SK-N-MC (cell line): ENCODE results near the gene KIF23.
A peak's percentile ranks its signal among the peaks of the same experiment; 100 is the strongest.

Experiments
- DNase-seq: peaks from one replicate; pipeline ENCODE4 v3.0.0-alpha.2; 2011; ENCODE audit warnings: low read depth, low spot score
- H3K27ac ChIP-seq: fragments of 200-600 bp; sonication (generic); 2 replicates; pipeline ENCODE4 v1.5.1; 2016; ENCODE audit warnings: mixed run types
- H3K36me3 ChIP-seq: fragments of 200-600 bp; sonication (generic); 2 replicates; pipeline ENCODE4 v1.6.1; 2017; ENCODE audit warnings: antibody characterized with exemption, low read length, mixed read lengths; ENCODE audit not compliant: insufficient read depth
- H3K4me3 ChIP-seq: fragments of 200-600 bp; sonication (generic); 2 replicates; pipeline ENCODE4 v1.5.1; 2016
- H3K9ac ChIP-seq: fragments of 200-600 bp; sonication (generic); 2 replicates; pipeline ENCODE4 v1.8.0; 2017; ENCODE audit warnings: mixed run types, mixed read lengths; ENCODE audit not compliant: insufficient read length
- H3K9me3 ChIP-seq: fragments of 200-600 bp; sonication (generic); 2 replicates; pipeline ENCODE4 v1.6.1; 2017; ENCODE audit warnings: low read depth, mild to moderate bottlenecking, antibody characterized with exemption, low read length, moderate library complexity, mixed read lengths
- EZH2 ChIP-seq: fragments of 200-600 bp; sonication (generic); IDR thresholded peaks from one replicate; pipeline ENCODE4 v1.6.1; 2017; ENCODE audit warnings: antibody characterized with exemption
- FOXP2 ChIP-seq: optimal IDR thresholded peaks from 2 replicates; pipeline ENCODE3; 2011; ENCODE audit warnings: mild to moderate bottlenecking, moderate library complexity; ENCODE audit not compliant: insufficient read depth; ENCODE audit errors: extremely low read length, control extremely low read depth
- POLR2AphosphoS5 ChIP-seq: IDR thresholded peaks from 2 replicates; pipeline ENCODE4 v1.6.1; 2012; ENCODE audit warnings: mild to moderate bottlenecking, low read depth, low read length, borderline replicate concordance

KIF23 gene

GRCh38 chr15:69407719-69408400, 6.3 kb upstream of the KIF23 start:
- no peak for TF ChIP-seq FOXP2
- TF ChIP-seq EZH2, result no peak
- no peak for TF ChIP-seq POLR2AphosphoS5
- H3K36me3 ChIP-seq, result peaks cover 7% of the 10 kb centered on the region; the same call in 1 of the 2 replicates
- no peaks in the 10 kb centered on the region for H3K9me3 ChIP-seq
- no peak overlapping the region for H3K9ac ChIP-seq
- no peak overlapping the region for H3K4me3 ChIP-seq
- no peak overlapping the region for H3K27ac ChIP-seq
- no peak for DNase-seq

GRCh38 chr15:69408841-69409240, 5.3 kb upstream of the KIF23 start:
- no peak overlapping the region for H3K9ac ChIP-seq
- no peaks in the 10 kb centered on the region for H3K9me3 ChIP-seq
- peaks cover 7% of the 10 kb centered on the region; the same call in 1 of the 2 replicates for H3K36me3 ChIP-seq
- no peak overlapping the region for H3K27ac ChIP-seq
- DNase-seq, result no peak
- TF ChIP-seq POLR2AphosphoS5 (no peak), EZH2 (no peak)
- H3K4me3 ChIP-seq, result no peak overlapping the region

GRCh38 chr15:69410248-69410874, 3.8 kb upstream of the KIF23 start:
- TF ChIP-seq EZH2 (no peak), POLR2AphosphoS5 (no peak), FOXP2 (no peak)

GRCh38 chr15:69412274-69412673, 1.9 kb upstream of the KIF23 start:
- H3K36me3 ChIP-seq, result peaks cover 10% of the 10 kb centered on the region
- TF ChIP-seq POLR2AphosphoS5, result no peak
- TF ChIP-seq FOXP2, result no peak
- TF ChIP-seq EZH2, result no peak
- no peak overlapping the region for H3K27ac ChIP-seq

More at GRCh38 chr15:69410248-69410874, 3.8 kb upstream of the KIF23 start:
- H3K36me3 ChIP-seq, result no peaks in the 10 kb centered on the region
- H3K27ac ChIP-seq, result no peak overlapping the region
- DNase-seq, result no peak
- no peaks in the 10 kb centered on the region for H3K9me3 ChIP-seq
- no peak overlapping the region for H3K9ac ChIP-seq
- H3K4me3 ChIP-seq, result no peak overlapping the region

GRCh38 chr15:69412701-69413100, 1.4 kb upstream of the KIF23 start:
- no peak overlapping the region for H3K9ac ChIP-seq
- H3K27ac ChIP-seq, result no peak overlapping the region
- H3K36me3 ChIP-seq, result peaks cover 15% of the 10 kb centered on the region
- no peaks in the 10 kb centered on the region for H3K9me3 ChIP-seq
- TF ChIP-seq EZH2 (no peak), POLR2AphosphoS5 (no peak), FOXP2 (no peak)
- no peak overlapping the region for H3K4me3 ChIP-seq
- no peak for DNase-seq

More at GRCh38 chr15:69412274-69412673, 1.9 kb upstream of the KIF23 start:
- H3K9ac ChIP-seq, result no peak overlapping the region
- no peaks in the 10 kb centered on the region for H3K9me3 ChIP-seq
- no peak overlapping the region for H3K4me3 ChIP-seq
- DNase-seq, result no peak

GRCh38 chr15:69414701-69415167, 585 bp downstream of the KIF23 start:
- peaks cover 35% of the 10 kb centered on the region for H3K36me3 ChIP-seq
- TF ChIP-seq POLR2AphosphoS5 (no peak), EZH2 (no peak), FOXP2 (no peak)
- peak overlapping the region; percentile 86 for H3K9ac ChIP-seq
- no peaks in the 10 kb centered on the region for H3K9me3 ChIP-seq
- peak overlapping the region; percentile 89 for H3K4me3 ChIP-seq
- H3K27ac ChIP-seq, result peak overlapping the region; percentile 56; the same call in 1 of the 2 replicates
- DNase-seq, result no peak

GRCh38 chr15:69415381-69415780, 1.2 kb downstream of the KIF23 start:
- no peak for DNase-seq
- no peaks in the 10 kb centered on the region for H3K9me3 ChIP-seq
- H3K27ac ChIP-seq, result no peak overlapping the region
- H3K36me3 ChIP-seq, result peaks cover 41% of the 10 kb centered on the region
- H3K9ac ChIP-seq, result peak overlapping the region; percentile 86
- no peak for TF ChIP-seq FOXP2
- TF ChIP-seq POLR2AphosphoS5, result no peak
- TF ChIP-seq EZH2, result no peak
- peak overlapping the region; percentile 89 for H3K4me3 ChIP-seq

GRCh38 chr15:69417581-69417980, 3.4 kb downstream of the KIF23 start:
- no peaks in the 10 kb centered on the region for H3K9me3 ChIP-seq
- H3K36me3 ChIP-seq, result peaks cover 63% of the 10 kb centered on the region
- no peak overlapping the region for H3K27ac ChIP-seq
- TF ChIP-seq EZH2, result no peak
- no peak for TF ChIP-seq FOXP2
- TF ChIP-seq POLR2AphosphoS5, result no peak
- DNase-seq, result no peak
- no peak overlapping the region for H3K9ac ChIP-seq
- no peak overlapping the region for H3K4me3 ChIP-seq
